Endothelial cell of umbilical vein (primary cell): ENCODE measurements around the gene SYNCRIP. TPM values are rescaled to one million over a fixed set of nuclear protein-coding genes. Genes with fewer than 3 reads are reported as not detected.

ENCODE experiments used
- BruUV-seq: library from RNA; stranded (reverse); fragments of 400-500 nt; replicated peaks from 2 replicates; lab custom pipeline; 2021; lab: Mats Ljungman, UMichigan
- CTCF ChIA-PET: fragments of 300-600, 350-600 bp; sonication (Branson Sonifier 250); formaldehyde crosslinking; loops from one replicate; lab custom pipeline; 2021; ENCODE audit warnings: antibody characterized with exemption, inconsistent platforms; lab: Charles Lee
- POLR2A ChIA-PET: fragments of 300-600, 350-600 bp; sonication (Branson Sonifier 250); formaldehyde crosslinking; loops from one replicate; lab custom pipeline; 2021; ENCODE audit warnings: antibody characterized with exemption, inconsistent platforms; lab: Charles Lee
- DNase-seq: peaks from one replicate; pipeline ENCODE4 v3.0.0-alpha.2; 2011; ENCODE audit warnings: low read depth, low spot score
- FAIRE-seq: peaks from 2 replicates; lab custom pipeline; 2011; peaks lifted over from hg19 to GRCh38; lab: Jason Lieb, UNC
- H2AFZ ChIP-seq: 2 replicates; pipeline ENCODE4 v1.6.0; 2012; ENCODE audit warnings: low read depth, low read length, control low read depth, inconsistent platforms
- H3K27ac ChIP-seq: 2 replicates; pipeline ENCODE4 v1.5.1; 2011; ENCODE audit warnings: low read depth, mild to moderate bottlenecking, control low read depth, low read length, moderate library complexity; ENCODE audit not compliant: insufficient read depth
- H3K27me3 ChIP-seq, 2 experiments: 2 replicates each; pipeline versions ENCODE4 v1.6.0 to v1.6.1; 2011; ENCODE audit warnings: low read length in 2 of 2, mixed read lengths in 1 of 2; ENCODE audit not compliant: control insufficient read depth in 2 of 2, insufficient read depth in 2 of 2
- H3K36me3 ChIP-seq, 2 experiments: 2 replicates in 1 of 2; 3 replicates in 1 of 2; pipeline ENCODE4 v1.5.1; 2011; ENCODE audit warnings: low read length in 2 of 2, mild to moderate bottlenecking in 1 of 2, moderate library complexity in 1 of 2; ENCODE audit not compliant: control insufficient read depth in 2 of 2, insufficient read depth in 2 of 2; ENCODE audit errors: extremely low read depth in 1 of 2
- H3K4me1 ChIP-seq: 3 replicates; pipeline ENCODE4 v1.5.1; 2011; ENCODE audit warnings: mild to moderate bottlenecking, low read length; ENCODE audit not compliant: control insufficient read depth, insufficient read depth; ENCODE audit errors: extremely low read depth
- H3K4me2 ChIP-seq: 2 replicates; pipeline ENCODE4 v1.6.1; 2011; ENCODE audit warnings: low read length, control low read depth, mixed read lengths; ENCODE audit not compliant: insufficient read depth
- H3K4me3 ChIP-seq, 3 experiments: fragments of 200-600 bp in 1 of 3; sonication (generic), shearing (Covaris generic) in 1 of 3; replicated peaks in 1 of 3; 2 replicates each; pipeline ENCODE4 v1.5.1; 2011 to 2016; ENCODE audit warnings: control low read depth in 3 of 3, low read length in 3 of 3, mild to moderate bottlenecking in 2 of 3, inconsistent platforms in 1 of 3, low read depth in 1 of 3, moderate library complexity in 1 of 3; ENCODE audit not compliant: insufficient read depth in 1 of 3
- H3K79me2 ChIP-seq: 2 replicates; pipeline ENCODE4 v1.6.0; 2012; ENCODE audit warnings: low read length, inconsistent platforms; ENCODE audit not compliant: control insufficient read depth, insufficient read depth
- H3K9ac ChIP-seq: replicated peaks from 2 replicates; pipeline ENCODE3; 2011; ENCODE audit warnings: low read length, control low read depth; ENCODE audit not compliant: insufficient read depth; ENCODE audit errors: extremely low read depth
- H3K9me1 ChIP-seq: replicated peaks from 3 replicates; pipeline ENCODE4 v1.6.0; 2011; ENCODE audit warnings: mild to moderate bottlenecking, low read length; ENCODE audit not compliant: control insufficient read depth, insufficient read depth; ENCODE audit errors: extremely low read depth
- H3K9me3 ChIP-seq: replicated peaks from 2 replicates; pipeline ENCODE4 v1.5.1; 2012; ENCODE audit warnings: low read length, inconsistent platforms; ENCODE audit not compliant: control insufficient read depth, insufficient read depth
- H4K20me1 ChIP-seq: replicated peaks from 2 replicates; pipeline ENCODE3; 2011; ENCODE audit warnings: mild to moderate bottlenecking, low read length; ENCODE audit not compliant: control insufficient read depth, insufficient read depth; ENCODE audit errors: extremely low read depth
- EZH2 ChIP-seq: IDR thresholded peaks from 2 replicates; pipeline ENCODE4 v1.6.1; 2012; ENCODE audit warnings: borderline replicate concordance, low read depth, mild to moderate bottlenecking, moderate library complexity, low read length, inconsistent platforms; ENCODE audit not compliant: severe bottlenecking
- FOS ChIP-seq: IDR thresholded peaks from 2 replicates; pipeline ENCODE4 v1.6.1; 2011; ENCODE audit warnings: mild to moderate bottlenecking, low read length, moderate library complexity, borderline replicate concordance; ENCODE audit not compliant: insufficient read depth
- GATA2 ChIP-seq: IDR thresholded peaks from 2 replicates; pipeline ENCODE4 v1.7.0; 2011; ENCODE audit warnings: low read depth, mild to moderate bottlenecking, moderate library complexity, mixed read lengths, low read length; ENCODE audit not compliant: insufficient read length, insufficient read depth
- JUN ChIP-seq: IDR thresholded peaks from 2 replicates; pipeline ENCODE4 v1.6.1; 2011; ENCODE audit warnings: borderline replicate concordance, low read depth; ENCODE audit not compliant: insufficient read length, insufficient read depth
- POLR2A ChIP-seq: IDR thresholded peaks from 2 replicates; pipeline ENCODE4 v1.6.1; 2012; ENCODE audit warnings: low read depth, mild to moderate bottlenecking, control low read depth, low read length
- dilution Hi-C: fragments of 300-500 bp; cut with MboI; formaldehyde crosslinking; loops from one replicate; pipeline ENCODE4 v1.15.0; 2019; ENCODE audit warnings: low sequenced_read_pairs; ENCODE audit not compliant: extremely low pct_ligation_motif_present
- intact Hi-C: fragments of 100-400 bp; cut with micrococcal nuclease; formaldehyde crosslinking; loops from one replicate; pipeline ENCODE4 v1.10.0; 2022
- polyA plus RNA-seq, 4 experiments: library from polyadenylated mRNA; depleted of rRNA in 3 of 4; stranded (reverse) in 3 of 4; unstranded in 1 of 4; fragments of >200 nt; gene quantifications; 2 replicates each; pipeline versions ENCODE4 v1.2.1 to v1.2.3, GENCODE V29; 2011 to 2012; ENCODE audit warnings: missing spikeins in 1 of 4
- total RNA-seq: library from RNA; stranded (reverse); gene quantifications from 2 replicates; pipeline ENCODE4 v1.2.3, GENCODE V29; 2021

SYNCRIP gene
- total and polyA plus RNA-seq, 2 donors (not counting 3 experiments of a cell fraction or from before 2014, with no cell fraction given) = 16.3 to 155 TPM

GRCh38 chr6:85677234-85677956, 34.7 kb upstream of the SYNCRIP start:
- Histone ChIP-seq H4K20me1 (peaks cover 11% of the 10 kb centered on the region), H3K4me3 (peak overlapping the region; percentile 87 to 99 (median 96)), H2AFZ (no peak overlapping the region), H3K9me3 (no peaks in the 10 kb centered on the region), H3K27ac (peak overlapping the region; percentile 72), H3K36me3 (peaks cover 7 to 15% of the 10 kb centered on the region in 2 experiments), H3K4me1 (peaks cover 29% of the 10 kb centered on the region), H3K79me2 (peaks cover 58% of the 10 kb centered on the region), H3K27me3 (no peaks in the 10 kb centered on the region), H3K4me2 (peak overlapping the region; percentile 99), H3K9ac (peak overlapping the region; percentile 96), H3K9me1 (no peaks in the 10 kb centered on the region)
- ChIA-PET POLR2A (interaction anchor here (0.7 to 5.8 kb wide), 17 partner anchors 7 to 325 kb away, joined by 3 to 372 read pairs (median 6); partner anchors contain the start of genes NT5E, SNX14 and SYNCRIP), CTCF (interaction anchor here (1.3 to 6.3 kb wide), 3 partner anchors 36 to 140 kb away, joined by 4 to 78 read pairs (median 6); partner anchors contain the start of gene SYNCRIP)
- peak; percentile 12 for FAIRE-seq
- peak; percentile 49 for DNase-seq
- BruUV-seq = no TSS peak
- dilution Hi-C loops (no loop called here), intact Hi-C loops (loop anchor here (5.0 to 10.0 kb wide), 5 partner anchors 53 to 913 kb away; partner anchors contain the start of gene TBX18)
- TF ChIP-seq FOS (no peak), JUN (no peak), POLR2A (peak; percentile 57), GATA2 (peak; percentile 29), EZH2 (no peak)
